ENCODE results near the gene PHACTR3. TPM values are rescaled to one million over a fixed set of nuclear protein-coding genes. Genes with fewer than 3 reads are reported as not detected.
A peak's percentile ranks its signal among the peaks of the same experiment; 100 is the strongest.

Gene PHACTR3
- total RNA-seq, 1 donor from 2014 or later = 8.7 TPM

- Mint-ChIP-seq H3K27ac (ENCODE audit: unreplicated experiment) (no peak overlapping the region), H3K9me3 (ENCODE audit: unreplicated experiment) (no peaks in the 10 kb centered on the region), H3K27me3 (ENCODE audit: unreplicated experiment) (peaks cover 13% of the 10 kb centered on the region), H3K36me3 (ENCODE audit: low read depth, unreplicated experiment) (no peaks in the 10 kb centered on the region), H3K4me1 (ENCODE audit: unreplicated experiment) (peaks cover 2% of the 10 kb centered on the region), H3K4me3 (ENCODE audit: unreplicated experiment) (no peak overlapping the region)
- TF ChIP-seq CTCF (IDR thresholded peaks at IDR 0.05; ENCODE audit: unreplicated experiment) = no peak
- DNase-seq (ENCODE audit: low spot score) = no peak
Observed at GRCh38 chr20:59571151-59571550, 33.2 kb upstream of the PHACTR3 start.

GRCh38 chr20:59571551-59572314, 32.6 kb upstream of the PHACTR3 start:
- H3K9me3 Mint-ChIP-seq (ENCODE audit: unreplicated experiment) = no peaks in the 10 kb centered on the region
- H3K27ac Mint-ChIP-seq (ENCODE audit: unreplicated experiment) = no peak overlapping the region
- no peak overlapping the region for H3K4me3 Mint-ChIP-seq (ENCODE audit: unreplicated experiment)
- H3K27me3 Mint-ChIP-seq (ENCODE audit: unreplicated experiment) = peaks cover 19% of the 10 kb centered on the region
- peak; percentile 81 for DNase-seq (ENCODE audit: low spot score)
- peaks cover 2% of the 10 kb centered on the region for H3K4me1 Mint-ChIP-seq (ENCODE audit: unreplicated experiment)
- H3K36me3 Mint-ChIP-seq (ENCODE audit: low read depth, unreplicated experiment) = no peaks in the 10 kb centered on the region
- peak; percentile 94 for TF ChIP-seq CTCF (IDR thresholded peaks at IDR 0.05; ENCODE audit: unreplicated experiment)

GRCh38 chr20:59572515-59572914, 31.8 kb upstream of the PHACTR3 start:
- no peak overlapping the region for H3K27ac Mint-ChIP-seq (ENCODE audit: unreplicated experiment)
- H3K27me3 Mint-ChIP-seq (ENCODE audit: unreplicated experiment) = peaks cover 20% of the 10 kb centered on the region
- no peak for DNase-seq (ENCODE audit: low spot score)
- no peak overlapping the region for H3K4me3 Mint-ChIP-seq (ENCODE audit: unreplicated experiment)
- H3K36me3 Mint-ChIP-seq (ENCODE audit: low read depth, unreplicated experiment) = no peaks in the 10 kb centered on the region
- no peaks in the 10 kb centered on the region for H3K9me3 Mint-ChIP-seq (ENCODE audit: unreplicated experiment)
- peaks cover 2% of the 10 kb centered on the region for H3K4me1 Mint-ChIP-seq (ENCODE audit: unreplicated experiment)
- no peak for TF ChIP-seq CTCF (IDR thresholded peaks at IDR 0.05; ENCODE audit: unreplicated experiment)

- no peak for TF ChIP-seq CTCF (IDR thresholded peaks at IDR 0.05; ENCODE audit: unreplicated experiment)
- H3K4me3 Mint-ChIP-seq (ENCODE audit: unreplicated experiment) = no peak overlapping the region
- no peak for DNase-seq (ENCODE audit: low spot score)
- no peaks in the 10 kb centered on the region for H3K36me3 Mint-ChIP-seq (ENCODE audit: low read depth, unreplicated experiment)
- H3K27ac Mint-ChIP-seq (ENCODE audit: unreplicated experiment) = no peak overlapping the region
- peaks cover 22% of the 10 kb centered on the region for H3K27me3 Mint-ChIP-seq (ENCODE audit: unreplicated experiment)
- H3K9me3 Mint-ChIP-seq (ENCODE audit: unreplicated experiment) = no peaks in the 10 kb centered on the region
- H3K4me1 Mint-ChIP-seq (ENCODE audit: unreplicated experiment) = peaks cover 2% of the 10 kb centered on the region
Observed at GRCh38 chr20:59573837-59574236, 30.5 kb upstream of the PHACTR3 start.

- peaks cover 2% of the 10 kb centered on the region for H3K4me1 Mint-ChIP-seq (ENCODE audit: unreplicated experiment)
- no peak for DNase-seq (ENCODE audit: low spot score)
Observed at GRCh38 chr20:59574308-59574707, 30.0 kb upstream of the PHACTR3 start.

More at GRCh38 chr20:59574308-59574707, 30.0 kb upstream of the PHACTR3 start:
- Mint-ChIP-seq H3K9me3 (ENCODE audit: unreplicated experiment) (no peaks in the 10 kb centered on the region), H3K27ac (ENCODE audit: unreplicated experiment) (no peak overlapping the region), H3K27me3 (ENCODE audit: unreplicated experiment) (peaks cover 26% of the 10 kb centered on the region), H3K4me3 (ENCODE audit: unreplicated experiment) (no peak overlapping the region), H3K36me3 (ENCODE audit: low read depth, unreplicated experiment) (no peaks in the 10 kb centered on the region)
- no peak for TF ChIP-seq CTCF (IDR thresholded peaks at IDR 0.05; ENCODE audit: unreplicated experiment)
